DND-41 (cell line): ENCODE data around the gene CABLES2.

Experiments used
- ATAC-seq: fragments of 200-7000 bp; cut with Tn5 transposase; 3 replicates; pipeline ENCODE4 v1.9.1; 2021; ENCODE audit warnings: low read depth; ENCODE audit not compliant: insufficient read depth
- DNase-seq: peaks from one replicate; pipeline ENCODE4 v3.0.0-alpha.2; 2020
- H2AFZ ChIP-seq: 2 replicates; pipeline ENCODE4 v1.6.0; 2012; ENCODE audit warnings: low read depth, low read length
- H3K27ac ChIP-seq: 2 replicates; pipeline ENCODE4 v1.5.1; 2012; ENCODE audit warnings: low read length, inconsistent platforms
- H3K27me3 ChIP-seq: fragments of 200-600 bp; sonication (generic); 2 replicates; pipeline ENCODE4 v1.6.0; 2012; ENCODE audit warnings: low read length, mild to moderate bottlenecking, inconsistent platforms; ENCODE audit not compliant: insufficient read depth, poor library complexity
- H3K36me3 ChIP-seq: 2 replicates; pipeline ENCODE4 v1.5.1; 2012; ENCODE audit warnings: low read length, inconsistent platforms; ENCODE audit not compliant: insufficient read depth
- H3K4me1 ChIP-seq: 2 replicates; pipeline ENCODE4 v1.5.1; 2012; ENCODE audit warnings: mild to moderate bottlenecking, low read length; ENCODE audit not compliant: insufficient read depth
- H3K4me2 ChIP-seq: 2 replicates; pipeline ENCODE4 v1.6.0; 2012; ENCODE audit warnings: mild to moderate bottlenecking, moderate library complexity, low read length, inconsistent platforms; ENCODE audit not compliant: insufficient read depth
- H3K4me3 ChIP-seq, 2 experiments: fragments of 200-600 bp in 1 of 2; shearing (Covaris generic) in 1 of 2; 2 replicates each; pipeline ENCODE4 v1.5.1; 2012 to 2016; ENCODE audit warnings: inconsistent platforms in 2 of 2, low read length in 2 of 2, mild to moderate bottlenecking in 2 of 2, low read depth in 1 of 2, moderate library complexity in 1 of 2
- H3K79me2 ChIP-seq: 2 replicates; pipeline ENCODE4 v1.6.0; 2012; ENCODE audit warnings: low read length, inconsistent platforms; ENCODE audit not compliant: insufficient read depth
- H3K9ac ChIP-seq: 2 replicates; pipeline ENCODE4 v1.6.0; 2012; ENCODE audit warnings: low read depth, mild to moderate bottlenecking, inconsistent platforms, low read length, moderate library complexity
- H3K9me3 ChIP-seq: 2 replicates; pipeline ENCODE4 v1.5.1; 2012; ENCODE audit warnings: low read length, moderate library complexity, mild to moderate bottlenecking, inconsistent platforms; ENCODE audit not compliant: insufficient read depth, severe bottlenecking
- H4K20me1 ChIP-seq: 2 replicates; pipeline ENCODE4 v1.6.0; 2012; ENCODE audit warnings: low read length; ENCODE audit not compliant: insufficient read depth
- CTCF ChIP-seq: IDR thresholded peaks from 2 replicates; pipeline ENCODE4 v1.5.1; 2012; ENCODE audit warnings: borderline replicate concordance, low read length, moderate library complexity, mild to moderate bottlenecking; ENCODE audit not compliant: poor library complexity, severe bottlenecking; ENCODE audit errors: extremely low read depth
- EZH2 ChIP-seq: IDR thresholded peaks from 3 replicates; pipeline ENCODE4 v1.6.1; 2012; ENCODE audit warnings: borderline replicate concordance, low read depth, mild to moderate bottlenecking, moderate library complexity, low read length, inconsistent platforms; ENCODE audit not compliant: severe bottlenecking

The CABLES2 gene

GRCh38 chr20:62453186-62453808 is 46.2 kb upstream of the CABLES2 start:
- peaks cover 6% of the 10 kb centered on the region for H3K27me3 ChIP-seq

GRCh38 chr20:62452475-62453095 is 45.5 kb upstream of the CABLES2 start:
- H2AFZ ChIP-seq = no peak overlapping the region
- peaks cover 6% of the 10 kb centered on the region for H3K27me3 ChIP-seq
- H3K79me2 ChIP-seq = no peaks in the 10 kb centered on the region
- TF ChIP-seq EZH2 = no peak
- peaks cover 9% of the 10 kb centered on the region; the same call in 1 of the 2 replicates for H4K20me1 ChIP-seq
- H3K9ac ChIP-seq = no peak overlapping the region
- no peaks in the 10 kb centered on the region for H3K36me3 ChIP-seq
- no peaks in the 10 kb centered on the region for H3K9me3 ChIP-seq
- no peaks in the 10 kb centered on the region for H3K4me1 ChIP-seq
- no peak for ATAC-seq
- no peak for DNase-seq
- no peak overlapping the region for H3K4me3 ChIP-seq
- H3K27ac ChIP-seq = no peak overlapping the region
- H3K4me2 ChIP-seq = no peak overlapping the region

More at GRCh38 chr20:62453186-62453808, 46.2 kb upstream of the CABLES2 start:
- Histone ChIP-seq H3K9me3 (no peaks in the 10 kb centered on the region), H3K4me1 (no peaks in the 10 kb centered on the region), H3K36me3 (no peaks in the 10 kb centered on the region), H3K4me2 (no peak overlapping the region), H3K9ac (no peak overlapping the region), H3K27ac (no peak overlapping the region), H2AFZ (no peak overlapping the region), H3K79me2 (no peaks in the 10 kb centered on the region), H3K4me3 (no peak overlapping the region), H4K20me1 (peaks cover 11% of the 10 kb centered on the region; the same call in 1 of the 2 replicates)
- ATAC-seq (no peak), DNase-seq (no peak)
- TF ChIP-seq EZH2 (no peak), CTCF (no peak)

GRCh38 chr20:62451970-62452369 is 44.9 kb upstream of the CABLES2 start:
- Histone ChIP-seq H3K4me1 (no peaks in the 10 kb centered on the region), H3K27me3 (peaks cover 6% of the 10 kb centered on the region), H3K79me2 (no peaks in the 10 kb centered on the region), H3K4me2 (no peak overlapping the region), H4K20me1 (peaks cover 10% of the 10 kb centered on the region; the same call in 1 of the 2 replicates), H3K27ac (no peak overlapping the region), H2AFZ (no peak overlapping the region), H3K4me3 (no peak overlapping the region), H3K36me3 (no peaks in the 10 kb centered on the region), H3K9me3 (no peaks in the 10 kb centered on the region), H3K9ac (no peak overlapping the region)
- ATAC-seq (no peak; the same call in 2 of the 3 replicates), DNase-seq (no peak)
- no peak for TF ChIP-seq CTCF
- no peak for TF ChIP-seq EZH2

GRCh38 chr20:62451156-62451767 is 44.2 kb upstream of the CABLES2 start:
- TF ChIP-seq CTCF (no peak), EZH2 (no peak)
- H3K4me1 ChIP-seq = no peaks in the 10 kb centered on the region
- no peak for DNase-seq
- H3K4me2 ChIP-seq = no peak overlapping the region
- no peaks in the 10 kb centered on the region for H3K79me2 ChIP-seq
- peaks cover 5% of the 10 kb centered on the region for H3K27me3 ChIP-seq
- no peaks in the 10 kb centered on the region for H3K9me3 ChIP-seq
- H4K20me1 ChIP-seq = peaks cover 17% of the 10 kb centered on the region; the same call in 1 of the 2 replicates
- H2AFZ ChIP-seq = no peak overlapping the region
- H3K27ac ChIP-seq = no peak overlapping the region
- no peak overlapping the region for H3K9ac ChIP-seq
- no peak for ATAC-seq
- no peak overlapping the region for H3K4me3 ChIP-seq
- H3K36me3 ChIP-seq = no peaks in the 10 kb centered on the region
